GM23338 (cell line): Measurements from ENCODE around the gene ABCA13. TPM values are rescaled to one million over a fixed set of nuclear protein-coding genes. Genes with fewer than 3 reads are reported as not detected.

Experiments
- ATAC-seq: fragments of 200-7000 bp; cut with Tn5 transposase; 3 replicates; pipeline ENCODE4 v1.9.1; 2020
- DNase-seq: peaks from one replicate; pipeline ENCODE4 v3.0.0-alpha.2; 2015; ENCODE audit warnings: low spot score
- H2AFZ ChIP-seq: fragments of 200-600 bp; sonication (generic); 2 replicates; pipeline ENCODE4 v1.8.0; 2016; ENCODE audit warnings: antibody characterized with exemption, mild to moderate bottlenecking, moderate library complexity
- H3F3A ChIP-seq: fragments of 200-600 bp; sonication (generic); replicated peaks from 2 replicates; pipeline ENCODE4 v1.8.0; 2017; ENCODE audit warnings: antibody characterized with exemption, mixed run types, low read depth
- H3K27ac ChIP-seq: fragments of 200-600 bp; sonication (generic); 2 replicates; pipeline ENCODE4 v1.6.1; 2016; ENCODE audit warnings: low read depth
- H3K27me3 ChIP-seq: fragments of 200-600 bp; sonication (generic); 2 replicates; pipeline ENCODE4 v1.8.0; 2016; ENCODE audit warnings: mild to moderate bottlenecking, mixed run types, moderate library complexity; ENCODE audit not compliant: insufficient read depth
- H3K36me3 ChIP-seq: fragments of 200-600 bp; sonication (generic); 2 replicates; pipeline ENCODE4 v1.8.0; 2016; ENCODE audit warnings: mild to moderate bottlenecking; ENCODE audit not compliant: insufficient read depth
- H3K4me1 ChIP-seq: fragments of 200-600 bp; sonication (generic); 2 replicates; pipeline ENCODE4 v1.8.0; 2016; ENCODE audit warnings: mild to moderate bottlenecking, moderate library complexity; ENCODE audit not compliant: insufficient read depth
- H3K4me2 ChIP-seq: fragments of 200-600 bp; sonication (generic); 2 replicates; pipeline ENCODE4 v1.7.1; 2017; ENCODE audit warnings: mixed run types
- H3K4me3 ChIP-seq: fragments of 200-600 bp; sonication (generic); 2 replicates; pipeline ENCODE4 v1.6.1; 2016; ENCODE audit warnings: mixed run types
- H3K79me2 ChIP-seq: fragments of 200-600 bp; sonication (generic); replicated peaks from 2 replicates; pipeline ENCODE4 v1.8.0; 2017; ENCODE audit warnings: mild to moderate bottlenecking; ENCODE audit not compliant: insufficient read depth
- H3K9me2 ChIP-seq: fragments of 200-600 bp; sonication (generic); 2 replicates; pipeline ENCODE4 v1.8.0; 2017; ENCODE audit not compliant: insufficient read depth
- H4K20me1 ChIP-seq: fragments of 200-600 bp; sonication (generic); replicated peaks from 2 replicates; pipeline ENCODE4 v1.8.0; 2017; ENCODE audit warnings: mild to moderate bottlenecking; ENCODE audit not compliant: insufficient read depth
- H3K27ac Mint-ChIP-seq: 2 replicates; pipeline ENCODE4 v1.8.0; 2020; ENCODE audit warnings: inconsistent platforms, mild to moderate bottlenecking, moderate library complexity, mixed read lengths
- H3K27me3 Mint-ChIP-seq: 3 replicates; pipeline ENCODE4 v1.8.0; 2022; ENCODE audit warnings: low read depth, mild to moderate bottlenecking, moderate library complexity, mixed read lengths, inconsistent platforms; ENCODE audit not compliant: insufficient read depth, poor library complexity
- H3K36me3 Mint-ChIP-seq: 3 replicates; pipeline ENCODE4 v1.8.0; 2021; ENCODE audit warnings: low read depth, mild to moderate bottlenecking, inconsistent platforms, moderate library complexity, mixed read lengths
- H3K4me1 Mint-ChIP-seq: 3 replicates; pipeline ENCODE4 v1.8.0; 2020; ENCODE audit warnings: mild to moderate bottlenecking, inconsistent platforms, mixed read lengths
- H3K4me3 Mint-ChIP-seq: 3 replicates; pipeline ENCODE4 v1.8.0; 2021; ENCODE audit warnings: moderate library complexity, mild to moderate bottlenecking, inconsistent platforms, mixed read lengths
- H3K9me3 Mint-ChIP-seq: 3 replicates; pipeline ENCODE4 v1.8.0; 2020; ENCODE audit warnings: moderate library complexity, mild to moderate bottlenecking, inconsistent platforms, mixed read lengths
- CREB1 ChIP-seq: fragments of 250-450 bp; sonication (Bioruptor Pico); IDR thresholded peaks from 2 replicates; pipeline ENCODE4 v1.5.0; 2020; ENCODE audit warnings: low read depth, mild to moderate bottlenecking, moderate library complexity
- EZH2 ChIP-seq: fragments of 200-600 bp; sonication (generic); IDR thresholded peaks from one replicate; pipeline ENCODE4 v1.8.0; 2017; ENCODE audit warnings: antibody characterized with exemption, mild to moderate bottlenecking, low read depth; ENCODE audit not compliant: unreplicated experiment
- EZH2phosphoT487 ChIP-seq: fragments of 200-600 bp; sonication (generic); IDR thresholded peaks from one replicate; pipeline ENCODE4 v1.8.1; 2018; ENCODE audit warnings: antibody characterized with exemption; ENCODE audit not compliant: unreplicated experiment
- JUNB ChIP-seq: IDR thresholded peaks from one replicate; pipeline ENCODE4 v1.6.1; 2016; ENCODE audit warnings: antibody characterized with exemption; ENCODE audit not compliant: unreplicated experiment
- NANOG ChIP-seq: IDR thresholded peaks from 2 replicates; pipeline ENCODE4 v1.6.1; 2016; ENCODE audit warnings: antibody characterized with exemption, borderline replicate concordance
- POLR2AphosphoS5 ChIP-seq: IDR thresholded peaks from 2 replicates; pipeline ENCODE4 v1.6.1; 2016; ENCODE audit warnings: antibody characterized with exemption, low read depth
- STAT1 ChIP-seq: IDR thresholded peaks from one replicate; pipeline ENCODE4 v1.6.1; 2016; ENCODE audit warnings: antibody characterized with exemption; ENCODE audit not compliant: unreplicated experiment
- ZNF114 ChIP-seq: fragments of 250-450 bp; sonication (Bioruptor Pico); IDR thresholded peaks from 2 replicates; pipeline ENCODE4 v1.5.0; 2020; ENCODE audit warnings: mild to moderate bottlenecking, moderate library complexity
- ZNF331 ChIP-seq: fragments of 250-450 bp; sonication (Bioruptor Pico); IDR thresholded peaks from 2 replicates; pipeline ENCODE4 v1.5.0; 2020; ENCODE audit warnings: low read depth, mild to moderate bottlenecking, moderate library complexity
- ZNF462 ChIP-seq: fragments of 250-450 bp; sonication (Bioruptor Pico); IDR thresholded peaks from 2 replicates; pipeline ENCODE4 v1.5.0; 2020; ENCODE audit warnings: mild to moderate bottlenecking, moderate library complexity
- polyA plus RNA-seq: library from polyadenylated mRNA; unstranded; fragments of >200 nt; fragmentation: Nextera tagmentation; extraction: Ambion mirVana; gene quantifications from 2 replicates; pipeline ENCODE4 v1.2.1, GENCODE V29; 2016
- total RNA-seq: library from RNA; depleted of rRNA; stranded (reverse); fragments of >200 nt; shearing (Covaris generic); gene quantifications from 2 replicates; pipeline ENCODE4 v1.2.3, GENCODE V29; 2014
- TF ChIP-seq, protein P1 (sequence below): IDR thresholded peaks from one replicate; pipeline ENCODE4 v1.6.1; 2018; ENCODE audit warnings: antibody characterized with exemption; ENCODE audit not compliant: unreplicated experiment
- TF ChIP-seq, protein P2 (sequence below): IDR thresholded peaks from 2 replicates; pipeline ENCODE4 v1.6.1; 2016; ENCODE audit warnings: antibody characterized with exemption
- TF ChIP-seq, protein P3 (sequence below), 2 experiments: fragments of 200-600 bp in 1 of 2; sonication (generic) in 1 of 2; conservative IDR thresholded peaks; 2 replicates each; pipeline versions ENCODE4 v1.5.1 to v1.6.1; 2016 to 2017; ENCODE audit warnings: antibody characterized with exemption in 2 of 2, low read depth in 2 of 2, mild to moderate bottlenecking in 2 of 2, moderate library complexity in 1 of 2

Gene ABCA13
- total and polyA plus RNA-seq, 2 experiments from 2014 or later: 0.21 TPM; not detected in 1

GRCh38 chr7:48420206-48420605, 248.9 kb downstream of the ABCA13 start:
- Histone ChIP-seq H3K4me2 (no peak overlapping the region), H4K20me1 (no peaks in the 10 kb centered on the region), H2AFZ (no peak overlapping the region), H3K27ac (no peak overlapping the region), H3F3A (no peaks in the 10 kb centered on the region), H3K9me2 (no peaks in the 10 kb centered on the region), H3K4me3 (no peak overlapping the region), H3K4me1 (no peaks in the 10 kb centered on the region), H3K36me3 (no peaks in the 10 kb centered on the region), H3K27me3 (no peaks in the 10 kb centered on the region), H3K79me2 (no peaks in the 10 kb centered on the region)
- Mint-ChIP-seq H3K4me3 (no peak overlapping the region), H3K27ac (no peak overlapping the region), H3K4me1 (peaks cover 3% of the 10 kb centered on the region; the same call in 1 of the 3 replicates), H3K27me3 (no peaks in the 10 kb centered on the region), H3K9me3 (no peaks in the 10 kb centered on the region), H3K36me3 (no peaks in the 10 kb centered on the region; the same call in 2 of the 3 replicates)
- TF ChIP-seq, protein P1, sequence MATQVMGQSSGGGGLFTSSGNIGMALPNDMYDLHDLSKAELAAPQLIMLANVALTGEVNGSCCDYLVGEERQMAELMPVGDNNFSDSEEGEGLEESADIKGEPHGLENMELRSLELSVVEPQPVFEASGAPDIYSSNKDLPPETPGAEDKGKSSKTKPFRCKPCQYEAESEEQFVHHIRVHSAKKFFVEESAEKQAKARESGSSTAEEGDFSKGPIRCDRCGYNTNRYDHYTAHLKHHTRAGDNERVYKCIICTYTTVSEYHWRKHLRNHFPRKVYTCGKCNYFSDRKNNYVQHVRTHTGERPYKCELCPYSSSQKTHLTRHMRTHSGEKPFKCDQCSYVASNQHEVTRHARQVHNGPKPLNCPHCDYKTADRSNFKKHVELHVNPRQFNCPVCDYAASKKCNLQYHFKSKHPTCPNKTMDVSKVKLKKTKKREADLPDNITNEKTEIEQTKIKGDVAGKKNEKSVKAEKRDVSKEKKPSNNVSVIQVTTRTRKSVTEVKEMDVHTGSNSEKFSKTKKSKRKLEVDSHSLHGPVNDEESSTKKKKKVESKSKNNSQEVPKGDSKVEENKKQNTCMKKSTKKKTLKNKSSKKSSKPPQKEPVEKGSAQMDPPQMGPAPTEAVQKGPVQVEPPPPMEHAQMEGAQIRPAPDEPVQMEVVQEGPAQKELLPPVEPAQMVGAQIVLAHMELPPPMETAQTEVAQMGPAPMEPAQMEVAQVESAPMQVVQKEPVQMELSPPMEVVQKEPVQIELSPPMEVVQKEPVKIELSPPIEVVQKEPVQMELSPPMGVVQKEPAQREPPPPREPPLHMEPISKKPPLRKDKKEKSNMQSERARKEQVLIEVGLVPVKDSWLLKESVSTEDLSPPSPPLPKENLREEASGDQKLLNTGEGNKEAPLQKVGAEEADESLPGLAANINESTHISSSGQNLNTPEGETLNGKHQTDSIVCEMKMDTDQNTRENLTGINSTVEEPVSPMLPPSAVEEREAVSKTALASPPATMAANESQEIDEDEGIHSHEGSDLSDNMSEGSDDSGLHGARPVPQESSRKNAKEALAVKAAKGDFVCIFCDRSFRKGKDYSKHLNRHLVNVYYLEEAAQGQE: no peak
- TF ChIP-seq ZNF114 (CRISPR knock-in tag) (no peak), EZH2 (no peak), JUNB (no peak), CREB1 (no peak), EZH2phosphoT487 (no peak), ZNF462 (CRISPR knock-in tag) (no peak), ZNF331 (no peak), POLR2AphosphoS5 (no peak), NANOG (no peak), STAT1 (no peak)
- TF ChIP-seq, protein P2, sequence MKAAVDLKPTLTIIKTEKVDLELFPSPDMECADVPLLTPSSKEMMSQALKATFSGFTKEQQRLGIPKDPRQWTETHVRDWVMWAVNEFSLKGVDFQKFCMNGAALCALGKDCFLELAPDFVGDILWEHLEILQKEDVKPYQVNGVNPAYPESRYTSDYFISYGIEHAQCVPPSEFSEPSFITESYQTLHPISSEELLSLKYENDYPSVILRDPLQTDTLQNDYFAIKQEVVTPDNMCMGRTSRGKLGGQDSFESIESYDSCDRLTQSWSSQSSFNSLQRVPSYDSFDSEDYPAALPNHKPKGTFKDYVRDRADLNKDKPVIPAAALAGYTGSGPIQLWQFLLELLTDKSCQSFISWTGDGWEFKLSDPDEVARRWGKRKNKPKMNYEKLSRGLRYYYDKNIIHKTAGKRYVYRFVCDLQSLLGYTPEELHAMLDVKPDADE: no peak
- TF ChIP-seq, protein P3, sequence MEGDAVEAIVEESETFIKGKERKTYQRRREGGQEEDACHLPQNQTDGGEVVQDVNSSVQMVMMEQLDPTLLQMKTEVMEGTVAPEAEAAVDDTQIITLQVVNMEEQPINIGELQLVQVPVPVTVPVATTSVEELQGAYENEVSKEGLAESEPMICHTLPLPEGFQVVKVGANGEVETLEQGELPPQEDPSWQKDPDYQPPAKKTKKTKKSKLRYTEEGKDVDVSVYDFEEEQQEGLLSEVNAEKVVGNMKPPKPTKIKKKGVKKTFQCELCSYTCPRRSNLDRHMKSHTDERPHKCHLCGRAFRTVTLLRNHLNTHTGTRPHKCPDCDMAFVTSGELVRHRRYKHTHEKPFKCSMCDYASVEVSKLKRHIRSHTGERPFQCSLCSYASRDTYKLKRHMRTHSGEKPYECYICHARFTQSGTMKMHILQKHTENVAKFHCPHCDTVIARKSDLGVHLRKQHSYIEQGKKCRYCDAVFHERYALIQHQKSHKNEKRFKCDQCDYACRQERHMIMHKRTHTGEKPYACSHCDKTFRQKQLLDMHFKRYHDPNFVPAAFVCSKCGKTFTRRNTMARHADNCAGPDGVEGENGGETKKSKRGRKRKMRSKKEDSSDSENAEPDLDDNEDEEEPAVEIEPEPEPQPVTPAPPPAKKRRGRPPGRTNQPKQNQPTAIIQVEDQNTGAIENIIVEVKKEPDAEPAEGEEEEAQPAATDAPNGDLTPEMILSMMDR (conservative IDR thresholded peaks at IDR 0.05; ENCODE audit: low read depth in 2 of 2): no peak
- ATAC-seq: no peak
- no peak for DNase-seq
